Measurements from ENCODE around the gene GTF3C5.
"Not testable (repeated sequence)": the region's sequence is repeated elsewhere in the genome, so short reads cannot be mapped to it uniquely, and the experiment has no call there.

GTF3C5 gene

GRCh38 chr9:132997591-132997990, 33.2 kb upstream of the GTF3C5 start:
- no peak for DNase-seq (ENCODE audit: low spot score)

- DNase-seq (ENCODE audit: low spot score) = not testable (repeated sequence)
Observed at GRCh38 chr9:132998221-132998620, 32.6 kb upstream of the GTF3C5 start.

GRCh38 chr9:132998831-132999635, 31.8 kb upstream of the GTF3C5 start:
- no peak for DNase-seq (ENCODE audit: low spot score)

GRCh38 chr9:133002147-133003070, 28.4 kb upstream of the GTF3C5 start:
- no peak for DNase-seq (ENCODE audit: low spot score)

GRCh38 chr9:133003071-133003461, 27.7 kb upstream of the GTF3C5 start:
- DNase-seq (ENCODE audit: low spot score) = peak; percentile 45

GRCh38 chr9:133003671-133004090, 27.1 kb upstream of the GTF3C5 start:
- peak; percentile 49 for DNase-seq (ENCODE audit: low spot score)

GRCh38 chr9:133004091-133004998, 26.5 kb upstream of the GTF3C5 start:
- DNase-seq (ENCODE audit: low spot score) = no peak

GRCh38 chr9:133004999-133005760, 25.6 kb upstream of the GTF3C5 start:
- no peak for DNase-seq (ENCODE audit: low spot score)

- no peak for DNase-seq (ENCODE audit: low spot score)
Observed at GRCh38 chr9:133005957-133006356, 24.8 kb upstream of the GTF3C5 start.

- DNase-seq (ENCODE audit: low spot score) = no peak
Observed at GRCh38 chr9:133006731-133007352, 24.0 kb upstream of the GTF3C5 start.

- no peak for DNase-seq (ENCODE audit: low spot score)
Observed at GRCh38 chr9:133008406-133008805, 22.4 kb upstream of the GTF3C5 start.

- no peak for DNase-seq (ENCODE audit: low spot score)
Observed at GRCh38 chr9:133008824-133009223, 22.0 kb upstream of the GTF3C5 start.

- no peak for DNase-seq (ENCODE audit: low spot score)
Observed at GRCh38 chr9:133009906-133010582, 20.8 kb upstream of the GTF3C5 start.

- no peak for DNase-seq (ENCODE audit: low spot score)
Observed at GRCh38 chr9:133014696-133015095, 16.1 kb upstream of the GTF3C5 start.

- DNase-seq (ENCODE audit: low spot score) = no peak
Observed at GRCh38 chr9:133023117-133023890, 7.5 kb upstream of the GTF3C5 start.

- no peak for DNase-seq (ENCODE audit: low spot score)
Observed at GRCh38 chr9:133026426-133026825, 4.4 kb upstream of the GTF3C5 start.

GRCh38 chr9:133027134-133027533, 3.7 kb upstream of the GTF3C5 start:
- no peak for DNase-seq (ENCODE audit: low spot score)

- no peak for DNase-seq (ENCODE audit: low spot score)
Observed at GRCh38 chr9:133028221-133028620, 2.6 kb upstream of the GTF3C5 start.

GRCh38 chr9:133029994-133030316, 842 bp upstream of the GTF3C5 start:
- DNase-seq (ENCODE audit: low spot score) = no peak

- no peak for DNase-seq (ENCODE audit: low spot score)
Observed at GRCh38 chr9:133031130-133031422, 279 bp downstream of the GTF3C5 start.

Data from ecto neural progenitor cell (in vitro differentiated cells).